Testis (tissue), 3 donors: Measurements from ENCODE around the gene CSF1. TPM values are rescaled to one million over a fixed set of nuclear protein-coding genes. Genes with fewer than 3 reads are reported as not detected.
A peak's percentile ranks its signal among the peaks of the same experiment; 100 is the strongest.

Experiments
- DNase-seq: peaks from one replicate; pipeline ENCODE4 v3.0.0-alpha.2; 2019
- H3K27ac ChIP-seq, 2 donors: fragments of 200-600 bp; sonication (generic); one replicate each; pipeline ENCODE4 v1.5.1; 2019
- H3K27me3 ChIP-seq: fragments of 200-600 bp; sonication (generic); one replicate; pipeline ENCODE4 v1.5.1; 2019
- H3K36me3 ChIP-seq: fragments of 200-600 bp; sonication (generic); one replicate; pipeline ENCODE4 v1.5.1; 2017; ENCODE audit warnings: low read depth; ENCODE audit errors: missing control alignments
- H3K4me1 ChIP-seq: fragments of 200-600 bp; sonication (generic); one replicate; pipeline ENCODE4 v1.5.1; 2019
- H3K4me3 ChIP-seq, 2 donors: fragments of 200-600 bp; sonication (generic); one replicate each; pipeline ENCODE4 v1.5.1; 2017 to 2019
- H3K9me3 ChIP-seq: fragments of 200-600 bp; sonication (generic); one replicate; pipeline ENCODE4 v1.5.1; 2017
- CTCF ChIP-seq, 3 experiments: fragments of 450-650 bp in 2 of 3; fragments of 200-600 bp in 1 of 3; sonication (generic) in 1 of 3; IDR thresholded peaks; one replicate each; pipeline ENCODE4 v1.5.1; 2016 to 2019; ENCODE audit warnings: antibody characterized with exemption in 3 of 3, mild to moderate bottlenecking in 2 of 3, moderate library complexity in 1 of 3
- POLR2A ChIP-seq: fragments of 450-650 bp; IDR thresholded peaks from one replicate; pipeline ENCODE4 v1.6.1; 2017; ENCODE audit warnings: antibody characterized with exemption, mild to moderate bottlenecking, moderate library complexity
- WGBS, 2 donors: methylation state at CpG; one replicate each; pipeline ENCODE4 v1.1.5; 2018; 5-methylcytosine and 5-hydroxymethylcytosine counted together
- intact Hi-C: fragments of 100-400 bp; cut with DNase I; formaldehyde crosslinking; loops from one replicate; pipeline ENCODE4 v1.15.1; 2023; ENCODE audit warnings: low total_unique reads
- polyA plus RNA-seq: library from polyadenylated mRNA; stranded (reverse); fragments of 350-450 nt; fragmentation: Illumina TruSeq; extraction: RNeasy Lipid Tissue Mini Kit (QIAGEN cat#74804); gene quantifications from one replicate; pipeline ENCODE4 v1.2.3, GENCODE V29; 2014; ENCODE audit warnings: low read depth, low replicate concordance; ENCODE audit not compliant: insufficient read depth
- total RNA-seq, 2 donors: library from RNA; depleted of rRNA; stranded (reverse); fragments of >200 nt; gene quantifications; one replicate each; pipeline ENCODE4 v1.2.3, GENCODE V29; 2016

Gene CSF1
- total and polyA plus RNA-seq, 3 donors from 2014 or later = 9.8 to 14.2 (median 10.9) TPM

- peak overlapping the region in 1 of 2 donors; percentile 50 for H3K27ac ChIP-seq
- no peak for TF ChIP-seq CTCF (IDR thresholded peaks at IDR 0.05)
- no peak for TF ChIP-seq POLR2A
- no peaks in the 10 kb centered on the region for H3K9me3 ChIP-seq
- H3K27me3 ChIP-seq = no peaks in the 10 kb centered on the region
- no peaks in the 10 kb centered on the region for H3K36me3 ChIP-seq
- peaks cover 41% of the 10 kb centered on the region for H3K4me1 ChIP-seq
- WGBS, 2 donors = 43 to 67% methylated on average over 6 to 10 of the region's 10 CpGs
- no peak overlapping the region for H3K4me3 ChIP-seq
- peak; percentile 85 for DNase-seq
- intact Hi-C loops = no loop called here
Observed at GRCh38 chr1:109931189-109931731, 20.6 kb downstream of the CSF1 start.

GRCh38 chr1:109931911-109932636 is 21.4 kb downstream of the CSF1 start:
- WGBS, 2 donors = 91 to 98% methylated on average over 3 of the region's 3 CpGs
- Histone ChIP-seq H3K4me3 (no peak overlapping the region), H3K27me3 (no peaks in the 10 kb centered on the region), H3K4me1 (peaks cover 41% of the 10 kb centered on the region), H3K27ac (no peak overlapping the region), H3K9me3 (no peaks in the 10 kb centered on the region), H3K36me3 (no peaks in the 10 kb centered on the region)
- DNase-seq = no peak
- intact Hi-C loops = no loop called here
- TF ChIP-seq CTCF (IDR thresholded peaks at IDR 0.05) = no peak
- no peak for TF ChIP-seq POLR2A

GRCh38 chr1:109932679-109933078 is 22.0 kb downstream of the CSF1 start:
- no peak for DNase-seq
- H3K36me3 ChIP-seq = no peaks in the 10 kb centered on the region
- TF ChIP-seq CTCF (IDR thresholded peaks at IDR 0.05) (no peak), POLR2A (no peak)
- H3K4me3 ChIP-seq = no peak overlapping the region
- intact Hi-C loops = no loop called here
- no peaks in the 10 kb centered on the region for H3K9me3 ChIP-seq
- H3K27ac ChIP-seq = no peak overlapping the region
- no peaks in the 10 kb centered on the region for H3K27me3 ChIP-seq
- H3K4me1 ChIP-seq = peaks cover 37% of the 10 kb centered on the region
- 93 to 97% methylated on average over 5 of the region's 5 CpGs for WGBS, 2 donors

GRCh38 chr1:109933856-109934711 is 23.4 kb downstream of the CSF1 start:
- no peak for TF ChIP-seq CTCF (IDR thresholded peaks at IDR 0.05)
- TF ChIP-seq POLR2A = no peak
- intact Hi-C loops = no loop called here
- H3K36me3 ChIP-seq = no peaks in the 10 kb centered on the region
- no peak overlapping the region for H3K4me3 ChIP-seq
- 54 to 78% methylated on average over 10 of the region's 10 CpGs for WGBS, 2 donors
- no peak overlapping the region for H3K27ac ChIP-seq
- no peaks in the 10 kb centered on the region for H3K27me3 ChIP-seq
- no peak for DNase-seq
- peaks cover 25% of the 10 kb centered on the region for H3K4me1 ChIP-seq
- H3K9me3 ChIP-seq = no peaks in the 10 kb centered on the region
